SU-DHL-6 (cell line): ENCODE measurements around the gene CALHM5.

Source experiments
- H2AFZ ChIP-seq: fragments of 200-600 bp; sonication (generic); 2 replicates; pipeline ENCODE4 v1.6.1; 2014; ENCODE audit warnings: low read depth, mild to moderate bottlenecking, moderate library complexity, mixed read lengths, antibody characterized with exemption, low read length; ENCODE audit not compliant: severe bottlenecking
- H3F3A ChIP-seq: fragments of 200-600 bp; shearing (Covaris generic); 2 replicates; pipeline ENCODE4 v1.6.0; 2016; ENCODE audit warnings: antibody characterized with exemption, mild to moderate bottlenecking; ENCODE audit not compliant: insufficient read depth
- H3K27ac ChIP-seq: fragments of 200-600 bp; sonication (generic); 2 replicates; pipeline ENCODE4 v1.5.1; 2016; ENCODE audit warnings: low read depth, mild to moderate bottlenecking, low read length, moderate library complexity, mixed read lengths
- H3K27me3 ChIP-seq: fragments of 200-600 bp; sonication (generic), shearing (Covaris generic); 2 replicates; pipeline ENCODE4 v1.6.0; 2014; ENCODE audit warnings: mild to moderate bottlenecking, low read length
- H3K36me3 ChIP-seq: fragments of 200-600 bp; sonication (generic); 2 replicates; pipeline ENCODE4 v1.6.1; 2014; ENCODE audit warnings: mild to moderate bottlenecking, low read length, mixed read lengths
- H3K4me2 ChIP-seq: fragments of 300-600, 200-600 bp; shearing (Covaris generic), sonication (generic); 2 replicates; pipeline ENCODE4 v1.6.0; 2014; ENCODE audit warnings: low read length, low read depth, mild to moderate bottlenecking; ENCODE audit not compliant: poor library complexity, severe bottlenecking
- H3K4me3 ChIP-seq: fragments of 200-600 bp; sonication (generic); 2 replicates; pipeline ENCODE4 v1.5.1; 2014; ENCODE audit warnings: antibody characterized with exemption, low read length, mild to moderate bottlenecking, mixed read lengths; ENCODE audit not compliant: insufficient read depth, poor library complexity, severe bottlenecking
- H3K79me2 ChIP-seq: fragments of 200-600 bp; sonication (generic); 2 replicates; pipeline ENCODE4 v1.6.1; 2014; ENCODE audit warnings: mild to moderate bottlenecking, low read length, moderate library complexity; ENCODE audit not compliant: insufficient read depth
- H3K9ac ChIP-seq: fragments of 200-600 bp; sonication (generic); 2 replicates; pipeline ENCODE4 v1.7.0; 2014; ENCODE audit warnings: mild to moderate bottlenecking, low read length
- H3K9me2 ChIP-seq: fragments of 200-600 bp; sonication (generic); replicated peaks from 2 replicates; pipeline ENCODE4 v1.6.1; 2014; ENCODE audit warnings: low read length; ENCODE audit not compliant: insufficient read depth
- H3K9me3 ChIP-seq: fragments of 200-600 bp; sonication (generic); 2 replicates; pipeline ENCODE4 v1.6.1; 2014; ENCODE audit warnings: low read length, mixed read lengths; ENCODE audit not compliant: insufficient read depth
- H4K20me1 ChIP-seq: fragments of 200-600 bp; sonication (generic); 2 replicates; pipeline ENCODE4 v1.6.1; 2014; ENCODE audit warnings: low read depth, mild to moderate bottlenecking, antibody characterized with exemption, low read length, moderate library complexity, mixed read lengths
- EZH2phosphoT487 ChIP-seq: fragments of 200-600 bp; sonication (generic), shearing (Covaris generic); conservative IDR thresholded peaks from 2 replicates; pipeline ENCODE4 v1.6.1; 2018; ENCODE audit warnings: mild to moderate bottlenecking, antibody characterized with exemption, low read length, moderate library complexity, mixed read lengths
- TF ChIP-seq, protein P1 (sequence below): fragments of 200-600 bp; sonication (generic); IDR thresholded peaks from one replicate; pipeline ENCODE4 v1.5.1; 2017; ENCODE audit warnings: antibody characterized with exemption, mild to moderate bottlenecking, low read length, moderate library complexity; ENCODE audit not compliant: insufficient read depth, poor library complexity, severe bottlenecking

The CALHM5 gene

DNA sequence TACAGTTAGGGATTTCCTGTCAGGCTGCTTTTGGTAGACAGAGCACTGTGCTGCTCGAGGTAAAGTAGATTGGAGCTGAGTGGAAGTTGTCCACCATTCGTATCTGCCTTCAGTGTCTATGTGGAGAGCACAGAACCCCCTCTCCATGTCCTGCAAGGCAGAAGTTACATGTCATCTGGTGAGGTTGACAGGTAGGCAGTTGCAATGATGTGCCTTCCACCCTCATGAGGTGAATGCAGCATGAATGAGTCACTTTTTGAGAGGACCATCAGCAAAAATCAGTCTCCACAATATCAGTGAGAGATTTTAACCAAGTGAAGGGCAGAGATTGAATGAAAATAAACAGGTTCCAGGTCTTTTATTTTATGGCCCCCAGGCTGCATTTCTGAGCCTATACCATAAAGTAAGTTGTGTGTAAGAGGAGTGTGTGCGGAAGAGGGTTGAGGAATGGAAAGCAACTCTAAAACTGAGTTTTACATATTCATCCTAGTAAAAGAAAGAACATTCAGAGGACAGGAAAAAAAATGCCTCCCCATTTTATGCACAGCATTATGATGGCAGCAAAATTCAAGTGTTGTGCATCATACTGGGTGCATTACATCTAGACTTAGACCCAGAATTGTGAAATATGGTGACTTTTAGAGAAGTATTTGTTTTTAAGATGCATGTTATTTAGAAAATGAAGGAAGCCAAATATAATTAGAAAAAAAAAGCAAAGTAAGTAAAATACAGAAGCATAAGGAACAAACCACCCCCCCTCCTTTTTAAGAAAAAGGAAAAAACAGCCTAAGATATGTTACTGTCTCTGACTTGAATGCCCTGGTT is 18.2 kb downstream of the CALHM5 start:
- H3K79me2 ChIP-seq = no peaks in the 10 kb centered on the region
- H3K4me2 ChIP-seq = no peak overlapping the region
- H3K27me3 ChIP-seq = no peaks in the 10 kb centered on the region
- no peaks in the 10 kb centered on the region for H3F3A ChIP-seq
- TF ChIP-seq, protein P1, sequence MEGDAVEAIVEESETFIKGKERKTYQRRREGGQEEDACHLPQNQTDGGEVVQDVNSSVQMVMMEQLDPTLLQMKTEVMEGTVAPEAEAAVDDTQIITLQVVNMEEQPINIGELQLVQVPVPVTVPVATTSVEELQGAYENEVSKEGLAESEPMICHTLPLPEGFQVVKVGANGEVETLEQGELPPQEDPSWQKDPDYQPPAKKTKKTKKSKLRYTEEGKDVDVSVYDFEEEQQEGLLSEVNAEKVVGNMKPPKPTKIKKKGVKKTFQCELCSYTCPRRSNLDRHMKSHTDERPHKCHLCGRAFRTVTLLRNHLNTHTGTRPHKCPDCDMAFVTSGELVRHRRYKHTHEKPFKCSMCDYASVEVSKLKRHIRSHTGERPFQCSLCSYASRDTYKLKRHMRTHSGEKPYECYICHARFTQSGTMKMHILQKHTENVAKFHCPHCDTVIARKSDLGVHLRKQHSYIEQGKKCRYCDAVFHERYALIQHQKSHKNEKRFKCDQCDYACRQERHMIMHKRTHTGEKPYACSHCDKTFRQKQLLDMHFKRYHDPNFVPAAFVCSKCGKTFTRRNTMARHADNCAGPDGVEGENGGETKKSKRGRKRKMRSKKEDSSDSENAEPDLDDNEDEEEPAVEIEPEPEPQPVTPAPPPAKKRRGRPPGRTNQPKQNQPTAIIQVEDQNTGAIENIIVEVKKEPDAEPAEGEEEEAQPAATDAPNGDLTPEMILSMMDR = no peak
- TF ChIP-seq EZH2phosphoT487 = no peak
- H3K9me3 ChIP-seq = no peaks in the 10 kb centered on the region
- no peak overlapping the region for H3K27ac ChIP-seq
- no peaks in the 10 kb centered on the region for H4K20me1 ChIP-seq
- no peak overlapping the region for H2AFZ ChIP-seq
- H3K9me2 ChIP-seq = no peaks in the 10 kb centered on the region
- no peak overlapping the region for H3K4me3 ChIP-seq
- no peak overlapping the region for H3K9ac ChIP-seq
- H3K36me3 ChIP-seq = no peaks in the 10 kb centered on the region

DNA sequence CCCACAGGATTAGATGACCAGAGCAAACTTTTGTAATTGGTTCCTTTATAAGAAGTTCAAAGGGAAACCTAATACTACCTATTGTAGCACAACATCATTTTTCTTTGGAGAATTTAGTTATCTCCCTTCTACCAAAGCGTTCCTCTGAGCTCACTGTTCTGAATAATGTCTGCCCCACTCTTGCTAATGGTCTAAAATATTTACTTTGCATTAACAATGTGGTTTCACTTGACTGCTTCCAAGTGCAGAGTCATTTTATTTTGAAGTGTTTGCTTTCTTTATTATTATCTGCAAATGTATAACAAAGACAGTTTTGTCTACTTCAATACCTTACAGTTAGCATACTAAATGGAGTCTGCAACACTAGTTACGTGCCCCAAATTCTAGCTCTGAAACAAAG is 19.0 kb downstream of the CALHM5 start:
- H3K36me3 ChIP-seq = no peaks in the 10 kb centered on the region
- no peak overlapping the region for H3K4me3 ChIP-seq
- TF ChIP-seq, protein P1 = no peak
- TF ChIP-seq EZH2phosphoT487 = no peak
- no peak overlapping the region for H2AFZ ChIP-seq
- H3K27me3 ChIP-seq = no peaks in the 10 kb centered on the region
- no peaks in the 10 kb centered on the region for H3F3A ChIP-seq
- H3K79me2 ChIP-seq = no peaks in the 10 kb centered on the region
- H4K20me1 ChIP-seq = no peaks in the 10 kb centered on the region
- no peak overlapping the region for H3K27ac ChIP-seq
- H3K9me2 ChIP-seq = no peaks in the 10 kb centered on the region
- H3K9me3 ChIP-seq = no peaks in the 10 kb centered on the region
- H3K4me2 ChIP-seq = no peak overlapping the region
- no peak overlapping the region for H3K9ac ChIP-seq

DNA sequence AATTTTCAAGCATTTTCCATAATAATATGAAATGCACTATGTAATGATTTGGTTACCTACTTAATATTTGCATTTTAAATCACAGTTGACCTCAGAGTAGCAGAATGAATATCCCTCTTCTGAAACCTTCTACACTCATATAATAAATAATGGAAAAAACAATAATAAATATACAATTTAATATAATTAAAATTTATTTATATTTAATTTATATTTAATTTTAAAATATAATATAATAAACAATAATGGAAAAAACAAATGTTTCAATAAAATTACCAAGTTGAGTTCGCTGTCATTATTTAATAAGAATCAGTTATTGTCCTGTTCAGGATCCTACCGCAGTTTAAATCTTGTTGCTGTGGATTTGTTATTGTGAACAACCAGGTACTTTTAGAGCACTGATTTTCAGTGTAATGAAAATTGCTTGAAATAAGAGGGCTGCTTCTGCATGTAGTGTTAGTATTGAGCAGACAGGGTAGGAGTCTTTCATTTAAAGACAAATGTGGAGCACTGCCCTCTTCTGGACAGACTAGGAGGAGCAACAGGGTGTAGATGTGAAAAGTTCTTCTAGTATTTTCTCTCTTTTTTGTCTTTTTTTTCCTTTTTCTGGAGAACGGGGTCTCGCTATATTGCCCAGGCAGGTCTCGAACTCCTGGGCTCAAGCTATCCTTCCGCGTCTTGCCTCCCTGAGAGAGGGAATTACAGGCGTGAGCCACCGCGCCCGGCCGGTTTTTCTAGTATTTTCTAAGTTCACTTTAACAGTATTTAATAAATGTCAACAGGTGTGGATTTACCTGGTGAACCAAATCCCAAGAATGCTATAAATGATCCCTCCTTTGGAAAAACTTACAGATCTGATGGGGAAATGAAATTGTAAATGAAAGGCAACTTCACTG is 20.5 kb downstream of the CALHM5 start:
- Histone ChIP-seq H4K20me1 (no peaks in the 10 kb centered on the region), H2AFZ (no peak overlapping the region), H3K36me3 (no peaks in the 10 kb centered on the region), H3K27me3 (no peaks in the 10 kb centered on the region), H3K9me3 (no peaks in the 10 kb centered on the region), H3K4me3 (no peak overlapping the region), H3K9me2 (no peaks in the 10 kb centered on the region), H3K9ac (no peak overlapping the region), H3K79me2 (no peaks in the 10 kb centered on the region), H3K27ac (no peak overlapping the region), H3F3A (no peaks in the 10 kb centered on the region), H3K4me2 (no peak overlapping the region)
- TF ChIP-seq, protein P1 = peak; percentile 73
- no peak for TF ChIP-seq EZH2phosphoT487
